ENCODE results near the gene DNAJC1. TPM values are rescaled to one million over a fixed set of nuclear protein-coding genes. Genes with fewer than 3 reads are reported as not detected.

Gene DNAJC1
- total RNA-seq, 5 donors from 2014 or later (not counting 1 experiment from before 2014, with no cell fraction given), result 12.8 to 23.1 (median 16.7) TPM

- Mint-ChIP-seq H3K27me3 (peaks cover 0 to 5% of the 10 kb centered on the region in 2 donors), H3K9me3 (no peaks in the 10 kb centered on the region), H3K27ac (no peak overlapping the region), H3K4me1 (peaks cover under 1 to 4% (median 3%) of the 10 kb centered on the region in 3 donors), H3K4me3 (no peak overlapping the region), H3K36me3 (no peaks in the 10 kb centered on the region)
- Histone ChIP-seq H3K4me1 (ENCODE audit: control insufficient read depth in 1 of 2, extremely low read depth in 1 of 2, insufficient read depth in 2 of 2, low read length in 2 of 2) (no peaks in the 10 kb centered on the region), H3K9me3 (no peaks in the 10 kb centered on the region), H3K27me3 (replicated peaks in 1 of 2; ENCODE audit: control insufficient read depth in 2 of 2, extremely low read depth in 1 of 2, insufficient read depth in 2 of 2, low read length in 1 of 2) (peaks cover 0 to 3% of the 10 kb centered on the region in 2 experiments), H3K27ac (ENCODE audit: low read length) (no peak overlapping the region), H3K36me3 (ENCODE audit: control insufficient read depth in 2 of 2, extremely low read depth in 1 of 2, insufficient read depth in 1 of 2, low read length in 1 of 2) (no peaks in the 10 kb centered on the region), H3K4me3 (ENCODE audit: control insufficient read depth in 1 of 2, extremely low read depth in 1 of 2, low read length in 1 of 2) (no peak overlapping the region)
- ChIA-PET POLR2A (interaction anchor here in 1 of 2 donors (0.6 kb wide), 1 partner anchor 301 kb away, joined by 5 read pairs; no protein-coding TSS in a partner anchor), CTCF (interaction anchor here (0.6 to 3.1 kb wide), 16 partner anchors 10 to 979 kb away, joined by 3 to 21 read pairs (median 5); no protein-coding TSS in a partner anchor)
- no CpG with 5 or more reads among the region's 1 CpG for WGBS (ENCODE audit: insufficient coverage)
- ATAC-seq (replicated peaks in 1 of 4), result no peak
- peak in 1 of 35 experiments; percentile 52 for DNase-seq
Measured at GRCh38 chr10:22010973-22011408, 7.5 kb upstream of the DNAJC1 start.

- no peaks in the 10 kb centered on the region for H3K36me3 ChIP-seq (ENCODE audit: control insufficient read depth in 2 of 2, extremely low read depth in 1 of 2, insufficient read depth in 1 of 2, low read length in 1 of 2)
- Mint-ChIP-seq H3K27me3 (peaks cover 0 to 5% of the 10 kb centered on the region in 2 donors), H3K4me3 (no peak overlapping the region), H3K36me3 (no peaks in the 10 kb centered on the region), H3K9me3 (no peaks in the 10 kb centered on the region), H3K27ac (no peak overlapping the region), H3K4me1 (peaks cover 5 to 7% (median 6%) of the 10 kb centered on the region in 3 donors)
- peaks cover 0 to 3% of the 10 kb centered on the region in 2 experiments for H3K27me3 ChIP-seq (replicated peaks in 1 of 2; ENCODE audit: control insufficient read depth in 2 of 2, extremely low read depth in 1 of 2, insufficient read depth in 2 of 2, low read length in 1 of 2)
- no peak overlapping the region for H3K4me3 ChIP-seq (ENCODE audit: control insufficient read depth in 1 of 2, extremely low read depth in 1 of 2, low read length in 1 of 2)
- no peaks in the 10 kb centered on the region for H3K4me1 ChIP-seq (ENCODE audit: control insufficient read depth in 1 of 2, extremely low read depth in 1 of 2, insufficient read depth in 2 of 2, low read length in 2 of 2)
- POLR2A ChIA-PET, result interaction anchor here in 1 of 2 donors (0.6 to 1.0 kb wide), 2 partner anchors 20 to 301 kb away, joined by 4 to 5 read pairs; no protein-coding TSS in a partner anchor
- DNase-seq (no peak), ATAC-seq (replicated peaks in 1 of 4) (no peak)
- no peak overlapping the region for H3K27ac ChIP-seq (ENCODE audit: low read length)
- 60% methylated on average over 2 of the region's 4 CpGs for WGBS (ENCODE audit: insufficient coverage)
- CTCF ChIA-PET, result interaction anchor here (0.6 to 3.1 kb wide), 15 partner anchors 10 to 980 kb away, joined by 3 to 21 read pairs (median 5); no protein-coding TSS in a partner anchor
- no peaks in the 10 kb centered on the region for H3K9me3 ChIP-seq
Measured at GRCh38 chr10:22010539-22010938, 7.0 kb upstream of the DNAJC1 start.

GRCh38 chr10:22006379-22006884, 2.9 kb upstream of the DNAJC1 start:
- no peak overlapping the region for H3K27ac ChIP-seq (ENCODE audit: low read length)
- Mint-ChIP-seq H3K27me3 (peaks cover 0 to 1% of the 10 kb centered on the region in 2 donors), H3K9me3 (no peaks in the 10 kb centered on the region), H3K27ac (no peak overlapping the region), H3K4me3 (no peak overlapping the region), H3K36me3 (no peaks in the 10 kb centered on the region), H3K4me1 (peaks cover 28 to 31% (median 30%) of the 10 kb centered on the region in 3 donors)
- ChIA-PET CTCF (no interaction called here), POLR2A (no interaction called here)
- H3K4me1 ChIP-seq (ENCODE audit: control insufficient read depth in 1 of 2, extremely low read depth in 1 of 2, insufficient read depth in 2 of 2, low read length in 2 of 2), result peaks cover 8 to 13% of the 10 kb centered on the region in 2 experiments
- no peaks in the 10 kb centered on the region for H3K9me3 ChIP-seq
- no peak overlapping the region for H3K4me3 ChIP-seq (ENCODE audit: control insufficient read depth in 1 of 2, extremely low read depth in 1 of 2, low read length in 1 of 2)
- ATAC-seq (replicated peaks in 1 of 4) (no peak), DNase-seq (no peak)
- peaks cover 0 to 3% of the 10 kb centered on the region in 2 experiments for H3K27me3 ChIP-seq (replicated peaks in 1 of 2; ENCODE audit: control insufficient read depth in 2 of 2, extremely low read depth in 1 of 2, insufficient read depth in 2 of 2, low read length in 1 of 2)
- H3K36me3 ChIP-seq (ENCODE audit: control insufficient read depth in 2 of 2, extremely low read depth in 1 of 2, insufficient read depth in 1 of 2, low read length in 1 of 2), result no peaks in the 10 kb centered on the region

GRCh38 chr10:22005763-22006162, 2.2 kb upstream of the DNAJC1 start:
- WGBS (ENCODE audit: insufficient coverage), result no CpG with 5 or more reads among the region's 2 CpGs
- CTCF ChIA-PET, result interaction anchor here (0.6 to 0.7 kb wide), 2 partner anchors 12 to 984 kb away, joined by 3 to 4 read pairs; no protein-coding TSS in a partner anchor
- POLR2A ChIA-PET, result interaction anchor here in 1 of 2 donors (0.6 kb wide), 1 partner anchor 335 kb away, joined by 3 read pairs; no protein-coding TSS in a partner anchor
- no peak overlapping the region for H3K4me3 ChIP-seq (ENCODE audit: control insufficient read depth in 1 of 2, extremely low read depth in 1 of 2, low read length in 1 of 2)
- H3K27me3 ChIP-seq (replicated peaks in 1 of 2; ENCODE audit: control insufficient read depth in 2 of 2, extremely low read depth in 1 of 2, insufficient read depth in 2 of 2, low read length in 1 of 2), result peaks cover 0 to 3% of the 10 kb centered on the region in 2 experiments
- DNase-seq (no peak), ATAC-seq (replicated peaks in 1 of 4) (no peak)
- H3K27ac ChIP-seq (ENCODE audit: low read length), result no peak overlapping the region
- peaks cover 29 to 38% (median 32%) of the 10 kb centered on the region in 3 donors for H3K4me1 Mint-ChIP-seq
- no peak overlapping the region for H3K27ac Mint-ChIP-seq
- H3K27me3 Mint-ChIP-seq, result peaks cover 0 to 1% of the 10 kb centered on the region in 2 donors
- H3K9me3 ChIP-seq, result no peaks in the 10 kb centered on the region
- no peaks in the 10 kb centered on the region for H3K36me3 Mint-ChIP-seq
- H3K4me1 ChIP-seq (ENCODE audit: control insufficient read depth in 1 of 2, extremely low read depth in 1 of 2, insufficient read depth in 2 of 2, low read length in 2 of 2), result peaks cover 8 to 13% of the 10 kb centered on the region in 2 experiments
- H3K9me3 Mint-ChIP-seq, result no peaks in the 10 kb centered on the region
- no peak overlapping the region for H3K4me3 Mint-ChIP-seq
- no peaks in the 10 kb centered on the region for H3K36me3 ChIP-seq (ENCODE audit: control insufficient read depth in 2 of 2, extremely low read depth in 1 of 2, insufficient read depth in 1 of 2, low read length in 1 of 2)

GRCh38 chr10:22003964-22004281, 393 bp upstream of the DNAJC1 start:
- Histone ChIP-seq H3K27ac (ENCODE audit: low read length) (peak overlapping the region; percentile 89), H3K4me3 (ENCODE audit: control insufficient read depth in 1 of 2, extremely low read depth in 1 of 2, low read length in 1 of 2) (peak overlapping the region; percentile 91 to 94), H3K36me3 (ENCODE audit: control insufficient read depth in 2 of 2, extremely low read depth in 1 of 2, insufficient read depth in 1 of 2, low read length in 1 of 2) (no peaks in the 10 kb centered on the region), H3K27me3 (replicated peaks in 1 of 2; ENCODE audit: control insufficient read depth in 2 of 2, extremely low read depth in 1 of 2, insufficient read depth in 2 of 2, low read length in 1 of 2) (peaks cover 0 to 3% of the 10 kb centered on the region in 2 experiments), H3K4me1 (ENCODE audit: control insufficient read depth in 1 of 2, extremely low read depth in 1 of 2, insufficient read depth in 2 of 2, low read length in 2 of 2) (peaks cover 8 to 13% of the 10 kb centered on the region in 2 experiments), H3K9me3 (no peaks in the 10 kb centered on the region)
- Mint-ChIP-seq H3K36me3 (no peaks in the 10 kb centered on the region), H3K27ac (peak overlapping the region; percentile 77 to 85), H3K4me1 (peaks cover 41 to 50% (median 45%) of the 10 kb centered on the region in 3 donors), H3K4me3 (peak overlapping the region; percentile 88 to 95 (median 94)), H3K27me3 (peaks cover 0 to 1% of the 10 kb centered on the region in 2 donors), H3K9me3 (no peaks in the 10 kb centered on the region)
- WGBS (ENCODE audit: insufficient coverage), result no CpG with 5 or more reads among the region's 2 CpGs
- CTCF ChIA-PET, result interaction anchor here (0.6 to 2.8 kb wide), 9 partner anchors 8 to 986 kb away, joined by 3 to 44 read pairs (median 5); no protein-coding TSS in a partner anchor
- no peak for ATAC-seq (replicated peaks in 1 of 4)
- no peak for DNase-seq
- POLR2A ChIA-PET, result interaction anchor here (0.6 to 0.7 kb wide), 4 partner anchors 13 to 986 kb away, joined by 3 to 10 read pairs (median 3); no protein-coding TSS in a partner anchor

GRCh38 chr10:22002591-22003176, 846 bp downstream of the DNAJC1 start:
- WGBS (ENCODE audit: insufficient coverage), result 1% methylated on average over 12 of the region's 21 CpGs
- Mint-ChIP-seq H3K4me1 (peaks cover 45 to 58% (median 52%) of the 10 kb centered on the region in 3 donors), H3K4me3 (peak overlapping the region; percentile 88 to 95 (median 94)), H3K36me3 (no peaks in the 10 kb centered on the region), H3K27me3 (peaks cover 0 to 1% of the 10 kb centered on the region in 2 donors), H3K9me3 (no peaks in the 10 kb centered on the region), H3K27ac (peak overlapping the region; percentile 89 to 94)
- Histone ChIP-seq H3K36me3 (ENCODE audit: control insufficient read depth in 2 of 2, extremely low read depth in 1 of 2, insufficient read depth in 1 of 2, low read length in 1 of 2) (no peaks in the 10 kb centered on the region), H3K27ac (ENCODE audit: low read length) (peak overlapping the region; percentile 89), H3K9me3 (no peaks in the 10 kb centered on the region), H3K4me3 (ENCODE audit: control insufficient read depth in 1 of 2, extremely low read depth in 1 of 2, low read length in 1 of 2) (peak overlapping the region; percentile 91 to 94), H3K4me1 (ENCODE audit: control insufficient read depth in 1 of 2, extremely low read depth in 1 of 2, insufficient read depth in 2 of 2, low read length in 2 of 2) (peaks cover 8 to 13% of the 10 kb centered on the region in 2 experiments), H3K27me3 (replicated peaks in 1 of 2; ENCODE audit: control insufficient read depth in 2 of 2, extremely low read depth in 1 of 2, insufficient read depth in 2 of 2, low read length in 1 of 2) (no peaks in the 10 kb centered on the region)
- ChIA-PET CTCF (interaction anchor here (0.6 to 2.8 kb wide), 14 partner anchors 9 to 987 kb away, joined by 3 to 44 read pairs (median 4); no protein-coding TSS in a partner anchor), POLR2A (interaction anchor here (0.6 to 1.1 kb wide), 7 partner anchors 10 to 680 kb away, joined by 3 to 10 read pairs (median 4); no protein-coding TSS in a partner anchor)
- peak; percentile 5 to 14 (median 9) for ATAC-seq (replicated peaks in 1 of 4)
- peak in 24 of 35 experiments; percentile 5 to 63 (median 21) for DNase-seq

Data from T-cell (primary cell).